ENCODE results near the gene GRK4.
A peak's percentile ranks its signal among the peaks of the same experiment; 100 is the strongest.
"Not testable (repeated sequence)": the region's sequence is repeated elsewhere in the genome, so short reads cannot be mapped to it uniquely, and the experiment has no call there.

The GRK4 gene

DNA sequence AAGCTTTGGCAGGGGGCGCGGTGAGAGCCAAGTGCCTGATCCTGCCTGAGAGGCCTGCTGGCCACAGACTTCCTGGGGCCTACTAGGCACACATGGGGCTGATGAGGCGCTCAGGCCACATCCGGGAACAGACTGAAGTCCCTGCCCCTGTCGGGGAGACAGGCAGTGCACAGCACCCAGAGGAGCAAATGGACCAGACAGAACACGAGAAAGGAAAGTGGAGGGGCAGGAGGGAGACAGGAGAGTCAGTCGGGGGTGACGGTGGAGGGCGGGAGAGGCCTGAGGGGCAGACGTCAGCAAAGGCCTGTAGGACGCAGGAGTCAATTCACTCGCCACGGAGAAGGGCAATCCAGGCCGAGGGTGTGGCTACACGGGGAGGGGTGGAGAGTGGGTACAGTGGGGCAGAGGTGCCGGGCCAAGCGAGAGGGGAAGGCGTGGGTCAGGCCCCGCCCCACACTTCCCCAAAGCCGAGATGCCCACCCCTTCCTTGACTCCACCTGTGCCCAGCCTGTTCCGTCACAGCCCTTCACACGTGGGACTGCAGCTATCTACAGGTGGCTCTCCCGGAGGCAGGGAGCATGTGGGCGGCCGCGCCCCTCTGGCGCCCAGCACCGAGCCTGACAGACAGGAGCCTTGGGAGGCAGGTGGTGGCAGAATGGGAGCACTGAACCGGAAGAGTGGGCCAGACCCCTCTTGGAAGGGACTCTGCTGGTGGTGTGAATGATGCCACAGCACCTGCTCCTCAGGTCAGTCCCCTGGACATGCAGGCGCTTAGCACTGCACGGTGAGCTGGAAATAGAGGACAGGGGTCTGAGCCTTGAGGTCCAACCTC is 20.6 kb upstream of the GRK4 start:
- no peak for DNase-seq

DNA sequence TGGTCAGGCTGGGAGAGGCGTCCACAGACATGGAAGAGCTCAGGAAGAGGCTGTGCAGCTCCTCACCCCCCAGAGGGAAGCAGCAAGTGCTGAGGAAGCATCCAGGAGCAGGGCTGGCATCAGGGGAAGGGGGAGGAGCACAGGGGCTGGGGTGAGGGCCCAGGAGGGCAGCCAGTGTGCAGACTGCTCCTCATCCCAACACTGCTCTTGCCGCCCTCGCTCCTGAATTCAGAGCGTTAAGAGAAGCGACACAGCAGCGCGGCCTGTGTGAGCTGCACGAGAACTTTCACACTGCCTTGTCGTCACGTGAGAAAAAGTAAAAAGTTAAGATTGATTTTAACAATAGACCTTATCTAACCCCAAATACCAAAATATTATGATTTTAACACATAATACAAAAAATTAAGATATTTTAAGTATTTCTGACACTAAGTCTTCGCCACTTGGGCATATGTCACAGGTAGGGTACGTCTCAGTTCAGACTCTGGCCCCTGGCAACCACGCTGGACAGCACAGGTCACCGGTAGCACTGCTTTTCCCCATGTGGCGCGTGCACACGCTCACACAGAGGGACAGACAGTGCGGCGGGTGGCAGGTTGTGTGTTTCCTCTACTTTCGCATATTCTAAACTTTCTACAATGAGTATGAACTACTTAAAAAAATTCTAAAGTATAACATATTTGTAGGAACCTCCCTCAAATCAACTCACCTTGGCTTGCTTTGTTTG is 19.8 kb upstream of the GRK4 start:
- no peak for DNase-seq

DNA sequence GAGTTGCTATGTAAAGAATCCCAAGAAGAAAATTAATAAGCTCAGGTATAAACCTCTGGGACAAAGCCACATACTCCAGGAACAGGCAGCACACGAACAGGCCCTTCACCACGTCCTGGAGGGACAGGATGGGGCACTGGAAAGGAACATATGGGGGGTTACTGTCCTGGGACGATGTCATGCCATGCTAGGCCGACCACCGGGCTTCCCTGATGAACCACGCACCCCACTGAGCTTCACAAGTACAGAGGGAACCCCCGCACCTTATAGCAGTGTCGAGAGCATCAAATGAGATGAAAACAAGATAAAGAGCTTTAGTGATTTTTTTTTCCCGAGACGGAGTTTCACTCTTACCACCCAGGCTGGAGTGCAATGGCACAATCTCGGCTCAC is 19.3 kb upstream of the GRK4 start:
- no peak for DNase-seq

DNA sequence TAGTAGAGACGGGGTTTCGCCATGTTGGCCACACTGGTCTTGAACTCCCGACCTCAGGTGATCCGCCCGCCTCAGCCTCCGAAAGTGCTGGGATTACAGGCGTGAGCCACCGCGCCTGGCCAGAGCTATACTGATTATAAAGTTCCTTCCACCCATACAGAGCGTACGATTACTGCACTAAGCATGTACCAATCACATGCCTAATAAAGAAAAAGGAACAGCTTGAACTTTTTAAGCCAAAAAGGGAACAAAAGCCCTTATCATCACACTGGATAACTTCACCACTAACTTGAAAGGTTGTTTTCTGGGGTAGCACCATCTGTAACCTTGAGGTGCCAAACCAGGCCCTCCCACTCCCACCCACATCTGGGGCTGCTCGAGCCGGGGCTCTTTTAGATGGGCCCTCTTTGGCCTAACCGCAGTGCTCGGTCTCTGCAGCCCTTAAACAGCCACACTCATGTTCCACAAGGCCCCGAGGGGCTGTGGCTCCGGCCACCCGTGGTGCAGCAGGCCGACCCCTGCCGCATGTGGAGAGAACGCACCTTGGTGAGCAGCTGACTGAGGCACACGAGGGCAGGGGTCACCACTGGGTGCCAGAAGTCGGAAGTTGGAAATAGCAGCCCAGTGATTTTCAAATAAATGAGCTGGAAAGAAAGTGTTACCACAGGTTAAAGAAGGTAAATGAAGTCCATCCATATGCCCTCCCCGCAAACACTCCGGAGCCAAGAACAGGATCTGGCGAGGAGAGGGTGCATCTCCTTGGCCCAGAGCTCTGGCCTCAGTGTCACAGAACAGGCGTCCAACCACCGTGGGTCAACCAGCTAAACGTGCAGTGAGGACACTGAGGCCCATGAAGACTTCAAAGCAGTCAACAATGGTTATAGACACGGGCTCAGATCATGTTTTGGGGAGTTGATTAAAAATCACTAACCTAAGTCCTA is 18.5 kb upstream of the GRK4 start:
- DNase-seq, result no peak

DNA sequence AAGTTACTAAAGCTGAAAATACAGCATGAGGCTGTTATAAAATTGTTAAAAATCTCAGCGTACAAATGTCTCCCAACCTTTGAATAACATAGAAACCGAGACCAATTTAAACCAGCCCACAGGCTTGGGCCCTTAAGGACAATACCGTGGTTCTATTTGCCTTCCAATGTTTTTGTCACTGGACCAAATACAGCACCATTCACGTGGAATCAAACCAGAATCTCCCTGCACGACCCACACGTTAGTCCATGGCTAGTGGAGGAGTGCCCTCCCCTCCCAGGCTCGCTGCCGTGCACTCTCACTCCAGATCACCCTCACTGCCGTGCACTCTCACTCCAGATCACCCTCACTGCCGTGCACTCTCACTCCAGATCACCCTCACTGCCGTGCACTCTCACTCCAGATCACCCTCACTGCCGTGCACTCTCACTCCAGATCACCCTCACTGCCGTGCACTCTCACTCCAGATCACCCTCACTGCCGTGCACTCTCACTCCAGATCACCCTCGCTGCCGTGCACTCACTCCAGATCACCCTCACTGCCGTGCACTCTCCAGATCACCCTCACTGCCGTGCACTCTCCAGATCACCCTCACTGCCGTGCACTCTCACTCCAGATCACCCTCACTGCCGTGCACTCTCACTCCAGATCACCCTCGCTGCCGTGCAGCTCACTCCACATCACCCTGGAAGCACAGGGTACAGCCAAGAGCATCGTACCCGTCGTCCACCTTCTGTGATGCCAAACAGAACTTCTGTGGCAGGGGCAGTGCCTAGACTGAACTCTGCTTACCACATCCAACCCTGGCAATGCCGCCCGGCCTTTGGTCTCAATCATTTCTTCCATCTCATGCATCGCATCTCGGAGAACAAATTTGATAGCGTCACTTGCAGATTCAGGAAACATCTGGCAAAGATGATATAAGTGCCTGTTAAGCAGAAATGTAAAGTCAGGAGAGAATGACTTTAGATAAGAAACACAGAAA is 17.5 kb upstream of the GRK4 start:
- not testable (repeated sequence) for DNase-seq

DNA sequence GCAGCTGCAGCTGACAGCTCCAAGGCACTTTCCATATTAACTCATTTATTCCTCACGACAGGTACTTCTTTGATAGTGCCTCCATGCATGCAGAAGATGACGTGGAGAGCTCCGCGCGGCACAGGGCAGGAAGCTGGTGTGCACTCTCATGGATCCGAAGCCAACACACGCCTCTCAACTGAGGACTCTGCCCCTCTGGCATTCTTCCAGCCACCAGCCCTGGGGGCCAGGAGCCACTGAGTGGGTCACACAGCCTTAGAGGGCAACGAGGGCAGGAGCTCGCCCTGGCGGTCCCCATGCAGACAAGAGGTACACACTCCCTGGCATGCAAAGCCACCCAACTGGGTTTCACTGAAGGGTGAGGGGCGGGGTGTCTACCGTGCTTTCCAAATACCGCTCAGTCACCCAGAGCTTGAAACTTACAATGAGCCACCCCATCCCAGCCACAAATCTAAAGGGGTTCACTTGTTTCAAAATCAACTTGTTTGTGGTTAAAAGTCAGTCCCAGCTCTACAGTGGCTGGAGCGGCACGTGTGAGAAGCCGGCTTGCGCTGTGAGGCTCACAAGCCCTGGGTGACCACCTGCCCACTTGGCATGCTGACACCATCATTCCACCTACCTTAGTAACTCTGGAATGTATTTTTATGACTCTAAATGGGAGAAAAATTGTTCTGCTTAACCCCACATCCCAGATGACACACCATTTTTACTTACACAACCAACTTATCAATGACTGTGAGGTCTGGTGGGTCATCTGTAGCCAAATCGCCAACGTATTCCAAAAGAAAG is 16.4 kb upstream of the GRK4 start:
- DNase-seq, result no peak

DNA sequence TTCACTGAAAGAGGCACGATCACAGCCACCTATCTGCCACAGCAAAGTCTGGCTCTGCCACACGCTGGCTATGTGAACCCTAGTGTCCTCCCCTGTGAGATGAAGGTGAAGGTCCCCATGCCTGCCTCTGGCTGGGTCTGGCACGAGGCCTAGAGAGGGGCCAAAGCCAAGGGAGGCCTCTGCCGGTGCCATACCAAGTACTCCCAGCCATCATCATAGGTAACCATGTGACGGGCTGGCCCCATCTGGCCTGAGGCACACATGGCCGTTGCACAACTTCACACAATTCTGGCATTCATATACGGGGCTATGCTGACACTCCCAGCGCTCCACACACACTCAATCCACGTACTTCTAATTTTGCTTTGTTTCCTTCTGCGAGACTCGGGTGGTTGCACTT is 15.4 kb upstream of the GRK4 start:
- DNase-seq, result no peak

DNA sequence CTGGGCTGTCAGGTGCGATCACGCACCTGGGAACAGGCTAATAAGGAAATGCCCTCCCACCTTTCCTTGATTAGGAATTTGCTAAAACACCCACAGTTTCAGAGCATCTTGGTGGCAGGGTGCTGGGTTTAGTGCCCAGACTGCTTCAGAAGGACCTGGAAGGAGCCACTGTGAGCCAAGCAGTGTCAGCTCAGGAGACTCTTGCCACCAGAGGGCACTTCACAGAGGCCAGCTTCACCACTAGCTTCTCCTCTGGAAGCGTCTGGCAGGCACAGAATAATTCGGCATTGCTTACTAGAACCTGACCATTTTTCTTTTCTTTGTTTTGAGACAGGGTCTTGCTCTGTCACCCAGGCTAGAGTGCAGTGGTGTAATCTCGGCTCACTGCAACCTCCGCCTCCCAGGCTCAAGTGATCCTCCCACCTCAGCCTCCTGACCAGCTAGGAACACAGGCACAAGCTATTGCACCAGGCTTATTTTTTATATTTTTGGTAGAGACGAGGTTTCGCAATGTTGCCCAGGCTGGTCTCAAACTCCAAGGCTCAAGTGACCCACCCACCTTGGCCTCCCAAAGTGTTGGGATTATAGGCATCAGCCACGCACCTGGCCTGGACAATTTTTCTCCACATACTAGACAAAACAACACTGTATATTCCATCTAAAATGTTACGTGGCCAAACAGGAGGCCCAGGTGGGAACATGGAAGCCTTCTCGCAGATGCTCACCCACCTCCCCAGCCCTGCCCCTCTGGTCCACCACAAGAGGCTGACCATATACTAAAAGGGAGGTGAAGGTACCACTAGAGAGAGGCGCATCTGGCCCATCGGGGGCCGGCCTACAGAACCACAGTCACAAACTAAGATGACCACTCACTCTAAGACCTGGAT is 14.2 kb upstream of the GRK4 start:
- no peak for DNase-seq

DNA sequence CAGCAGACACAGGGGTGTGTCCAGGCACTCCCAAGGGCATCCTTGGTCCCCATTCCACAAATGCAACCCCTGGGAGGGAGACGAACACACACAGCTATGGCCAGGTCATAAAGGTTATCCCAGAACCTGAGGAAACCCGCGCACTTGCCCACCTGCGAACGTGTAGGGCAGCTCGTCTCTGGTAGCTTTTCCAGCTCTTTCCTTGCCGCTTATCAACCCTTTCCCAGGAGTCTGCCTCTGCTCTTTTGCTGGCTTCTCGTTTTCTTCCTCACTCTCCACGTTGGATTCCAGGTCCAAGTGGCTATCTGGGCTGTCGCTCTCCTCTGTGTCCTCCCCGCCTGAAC is 13.6 kb upstream of the GRK4 start:
- no peak for DNase-seq

DNA sequence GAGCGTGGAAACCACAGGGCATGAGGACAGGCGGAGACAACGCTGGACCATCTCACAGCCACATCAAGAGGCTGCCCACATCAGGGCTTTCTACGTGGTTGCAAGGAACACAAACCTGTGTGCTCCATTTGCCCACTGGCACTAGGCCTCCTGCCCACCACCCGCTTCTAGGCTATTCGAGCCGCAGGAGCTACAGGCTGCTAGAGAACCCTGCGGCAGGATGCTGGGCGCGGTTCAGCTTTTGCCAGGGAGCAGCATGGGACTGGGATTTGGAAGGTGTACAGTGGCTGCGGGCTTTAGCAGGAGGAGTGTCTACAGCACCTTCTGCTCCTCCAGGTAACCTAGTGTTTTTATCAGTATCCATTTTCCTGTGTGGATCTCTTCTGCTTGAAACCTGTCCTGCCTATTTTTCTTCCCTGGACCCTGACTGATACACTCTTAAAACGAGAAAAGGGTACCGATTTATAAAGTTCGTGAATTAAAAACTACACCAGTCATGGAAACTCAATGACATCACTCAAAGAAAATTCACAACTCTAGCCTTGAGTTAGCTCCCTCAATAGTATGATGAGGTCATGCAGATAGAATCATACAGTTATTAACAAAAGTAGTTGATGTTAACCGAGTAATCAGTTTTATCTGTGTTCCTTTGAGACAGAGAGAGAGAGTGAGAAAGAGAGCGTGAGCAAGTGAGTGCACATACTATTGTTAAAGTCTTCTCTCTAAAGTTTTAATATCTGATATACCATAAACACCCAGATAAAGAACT is 13.0 kb upstream of the GRK4 start:
- no peak for DNase-seq

DNA sequence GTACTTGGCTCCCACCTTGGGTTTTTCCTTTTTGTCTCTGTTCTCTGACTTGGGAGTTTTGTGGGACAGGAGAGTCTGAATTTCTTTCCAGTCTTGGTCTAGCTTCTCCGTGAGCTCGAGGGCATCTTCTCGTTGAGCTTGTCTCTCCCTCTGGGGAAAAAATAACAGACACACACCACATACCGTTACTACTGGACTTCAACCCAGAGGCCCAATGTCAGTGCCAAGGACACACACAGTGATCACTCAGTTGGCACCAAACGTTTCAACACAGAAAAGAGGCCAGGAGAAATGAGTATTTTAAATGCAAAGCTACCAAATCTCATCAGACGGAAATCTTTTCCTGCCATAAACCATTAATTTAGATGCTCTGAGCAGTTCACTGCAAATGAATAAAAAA is 9.9 kb upstream of the GRK4 start:
- no peak for DNase-seq

DNA sequence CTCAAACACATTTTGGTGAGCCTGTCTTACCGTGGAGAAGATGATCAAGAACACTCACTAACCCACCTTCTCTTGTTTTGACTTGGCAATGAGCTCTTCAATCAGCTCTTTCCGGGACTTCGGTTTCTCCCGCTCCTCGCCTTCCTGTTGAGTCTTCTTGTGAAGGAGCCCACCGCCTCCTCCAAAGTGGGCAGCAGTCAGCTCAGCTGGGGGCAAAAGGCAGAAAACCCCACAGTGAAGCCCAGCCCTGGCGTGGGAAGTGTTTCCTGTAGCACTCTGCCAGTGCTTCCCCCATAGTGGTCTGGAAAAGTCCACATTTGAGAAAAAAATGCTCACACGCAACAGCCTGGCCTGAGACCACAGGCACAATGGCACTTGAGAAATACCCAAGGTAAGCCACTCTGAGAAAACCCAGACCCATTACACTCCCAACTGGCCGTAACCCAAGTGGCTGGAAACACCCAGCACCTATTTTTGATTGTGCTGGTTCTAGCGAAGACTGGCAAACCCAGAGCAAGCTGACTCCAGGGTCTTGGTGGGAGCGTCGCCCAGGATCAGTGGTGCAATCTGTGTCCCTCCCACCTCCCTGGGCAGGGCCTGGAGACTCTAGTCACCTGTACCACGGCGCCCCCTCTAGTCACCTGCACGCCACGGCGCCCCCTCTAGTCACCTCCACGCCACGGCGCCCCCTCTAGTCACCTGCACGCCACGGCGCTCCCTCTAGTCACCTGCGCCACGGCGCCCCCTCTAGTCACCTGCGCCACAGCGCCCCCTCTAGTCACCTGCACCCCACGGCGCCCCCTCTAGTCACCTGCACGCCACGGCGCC is 8.8 kb upstream of the GRK4 start:
- DNase-seq, result peak in 1 of 2 experiments; percentile 50

DNA sequence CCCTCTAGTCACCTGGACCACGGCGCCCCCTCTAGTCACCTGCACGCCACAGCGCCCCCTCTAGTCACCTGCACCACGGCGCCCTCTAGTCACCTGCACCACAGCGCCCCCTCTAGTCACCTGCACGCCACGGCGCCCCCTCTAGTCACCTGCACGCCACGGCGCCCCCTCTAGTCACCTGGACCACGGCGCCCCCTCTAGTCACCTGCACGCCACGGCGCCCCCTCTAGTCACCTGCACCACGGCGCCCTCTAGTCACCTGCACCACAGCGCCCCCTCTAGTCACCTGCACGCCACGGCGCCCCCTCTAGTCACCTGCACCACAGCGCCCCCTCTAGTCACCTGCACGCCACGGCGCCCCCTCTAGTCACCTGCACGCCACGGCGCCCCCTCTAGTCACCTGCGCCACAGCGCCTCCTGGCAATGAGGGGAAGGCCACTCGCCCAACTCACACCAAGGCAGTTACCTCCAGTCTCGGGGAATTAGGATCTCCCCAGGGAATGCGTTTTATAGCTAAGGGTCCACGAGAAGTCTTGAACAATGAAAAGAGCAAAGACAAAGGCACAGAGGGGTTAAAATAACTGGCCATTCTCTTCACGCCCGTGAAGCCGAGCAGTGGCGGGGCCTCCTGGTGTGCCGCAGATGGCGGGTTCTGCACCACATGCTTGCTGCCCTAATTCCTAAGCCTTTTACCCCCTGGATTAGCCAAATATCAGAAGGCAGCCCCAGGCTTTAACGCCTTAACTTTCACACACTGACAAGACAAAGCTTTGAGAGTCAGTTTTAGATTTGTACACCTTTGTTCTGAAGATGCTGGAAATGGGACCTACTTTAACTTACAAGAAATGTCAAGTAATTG is 8.0 kb upstream of the GRK4 start:
- not testable (repeated sequence) for DNase-seq

DNA sequence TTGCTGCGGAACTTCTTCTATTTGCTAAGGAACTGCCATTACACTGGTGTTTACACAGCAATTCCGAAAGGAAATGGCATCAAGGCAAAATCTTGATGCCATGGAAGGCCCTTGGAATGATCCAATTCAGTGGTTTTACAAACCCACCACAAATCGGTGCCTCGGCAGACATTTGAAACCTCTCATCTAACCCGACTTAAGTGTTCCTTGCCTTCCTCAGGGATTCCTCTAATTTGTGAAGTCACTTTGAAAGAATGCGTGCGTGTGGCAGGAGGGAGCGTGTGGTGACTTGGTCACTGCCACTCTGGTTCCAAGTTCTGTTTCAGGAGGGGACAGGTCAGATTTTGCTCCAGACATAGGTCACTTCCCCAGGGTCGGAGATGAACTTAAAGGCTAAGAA is 4.9 kb upstream of the GRK4 start:
- no peak for DNase-seq

DNA sequence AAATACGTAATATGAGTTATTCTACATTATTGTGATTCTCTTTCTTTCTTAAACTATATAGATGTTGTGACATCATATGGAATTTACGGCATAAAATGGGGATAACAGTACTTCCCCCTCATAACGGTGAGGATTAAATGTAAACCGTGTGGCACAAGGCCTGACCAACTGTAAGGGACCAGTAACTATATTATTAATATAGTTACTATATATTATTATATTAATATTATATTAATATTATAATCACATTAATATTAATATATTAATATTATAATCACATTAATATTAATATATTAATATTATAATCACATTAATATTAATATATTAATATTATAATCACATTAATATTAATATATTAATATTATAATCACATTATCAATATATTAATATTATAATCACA is 2.9 kb upstream of the GRK4 start:
- DNase-seq, result not testable (repeated sequence)

DNA sequence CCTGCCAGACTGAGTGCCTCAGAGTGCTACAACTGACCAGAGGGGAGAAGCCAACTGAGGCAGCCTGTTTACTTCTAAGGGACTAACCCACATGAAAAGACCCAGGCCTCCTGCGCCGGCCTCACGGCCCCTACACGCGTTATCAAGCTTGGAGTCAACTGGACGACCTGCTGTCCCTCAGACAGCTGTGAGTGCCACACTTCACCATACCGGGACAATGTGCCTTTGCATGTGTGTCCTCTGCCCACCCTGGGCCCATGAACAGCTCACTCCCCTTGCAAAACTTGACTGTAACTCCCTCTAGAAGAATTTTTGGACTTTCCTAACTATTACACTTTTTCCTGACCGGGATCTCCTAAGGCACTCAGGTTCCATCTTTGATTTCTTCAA is 2.0 kb upstream of the GRK4 start:
- peak in 1 of 2 experiments; percentile 62 for DNase-seq

DNA sequence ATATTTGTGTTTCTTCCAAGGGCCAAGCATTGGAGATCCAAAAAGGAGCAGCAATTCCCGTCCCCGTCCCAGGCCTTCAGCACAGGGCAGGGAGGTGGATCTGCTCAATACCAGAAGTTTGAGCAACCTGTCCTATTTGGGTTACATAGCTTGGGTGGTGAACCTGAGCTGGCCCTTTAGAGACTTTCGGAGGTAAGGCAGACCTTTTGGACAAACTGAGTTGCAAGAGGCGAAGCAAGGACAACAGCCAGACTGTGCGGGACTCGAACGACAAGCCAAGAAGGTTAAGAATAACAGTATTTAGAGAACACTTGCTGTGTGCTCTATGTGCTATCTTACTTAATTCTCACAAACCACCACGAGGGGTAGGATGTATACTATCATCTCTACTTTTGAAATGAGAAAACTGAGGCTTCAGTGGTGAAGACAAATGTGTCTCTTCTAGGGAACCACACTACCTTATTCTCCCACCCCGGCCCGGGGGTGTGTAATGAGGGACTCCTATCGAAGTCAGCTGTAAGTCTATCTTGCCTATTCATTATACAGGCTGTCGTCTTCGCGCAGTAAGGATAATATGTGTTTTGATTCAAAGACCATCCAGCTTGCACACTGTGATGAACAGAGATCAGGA is 1.4 kb upstream of the GRK4 start:
- peak in 1 of 2 experiments; percentile 55 for DNase-seq
